ENCODE measurements around the gene AGRN.

- TF ChIP-seq CTCF (IDR thresholded peaks at IDR 0.05) (no peak), POLR2A (IDR thresholded peaks at IDR 0.05; ENCODE audit: low read depth) (no peak), POLR2AphosphoS5 (IDR thresholded peaks at IDR 0.05) (no peak)
Observed at GRCh38 chr1:1027791-1028190, 7.9 kb downstream of the AGRN start.

All from esophagus muscularis mucosa (tissue), 3 donors.